Retina (tissue), 1 donor: Measurements from ENCODE around the gene TRAPPC14.
"Not testable (repeated sequence)": the region's sequence is repeated elsewhere in the genome, so short reads cannot be mapped to it uniquely, and the experiment has no call there.

Experiments
- DNase-seq: peaks from one replicate; pipeline ENCODE4 v3.0.0-alpha.2; 2016

TRAPPC14 gene, protein sequence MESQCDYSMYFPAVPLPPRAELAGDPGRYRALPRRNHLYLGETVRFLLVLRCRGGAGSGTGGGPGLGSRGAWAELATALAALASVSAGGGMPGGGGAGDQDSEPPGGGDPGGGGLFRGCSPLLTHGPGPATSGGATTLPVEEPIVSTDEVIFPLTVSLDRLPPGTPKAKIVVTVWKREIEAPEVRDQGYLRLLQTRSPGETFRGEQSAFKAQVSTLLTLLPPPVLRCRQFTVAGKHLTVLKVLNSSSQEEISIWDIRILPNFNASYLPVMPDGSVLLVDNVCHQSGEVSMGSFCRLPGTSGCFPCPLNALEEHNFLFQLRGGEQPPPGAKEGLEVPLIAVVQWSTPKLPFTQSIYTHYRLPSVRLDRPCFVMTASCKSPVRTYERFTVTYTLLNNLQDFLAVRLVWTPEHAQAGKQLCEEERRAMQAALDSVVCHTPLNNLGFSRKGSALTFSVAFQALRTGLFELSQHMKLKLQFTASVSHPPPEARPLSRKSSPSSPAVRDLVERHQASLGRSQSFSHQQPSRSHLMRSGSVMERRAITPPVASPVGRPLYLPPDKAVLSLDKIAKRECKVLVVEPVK

DNA sequence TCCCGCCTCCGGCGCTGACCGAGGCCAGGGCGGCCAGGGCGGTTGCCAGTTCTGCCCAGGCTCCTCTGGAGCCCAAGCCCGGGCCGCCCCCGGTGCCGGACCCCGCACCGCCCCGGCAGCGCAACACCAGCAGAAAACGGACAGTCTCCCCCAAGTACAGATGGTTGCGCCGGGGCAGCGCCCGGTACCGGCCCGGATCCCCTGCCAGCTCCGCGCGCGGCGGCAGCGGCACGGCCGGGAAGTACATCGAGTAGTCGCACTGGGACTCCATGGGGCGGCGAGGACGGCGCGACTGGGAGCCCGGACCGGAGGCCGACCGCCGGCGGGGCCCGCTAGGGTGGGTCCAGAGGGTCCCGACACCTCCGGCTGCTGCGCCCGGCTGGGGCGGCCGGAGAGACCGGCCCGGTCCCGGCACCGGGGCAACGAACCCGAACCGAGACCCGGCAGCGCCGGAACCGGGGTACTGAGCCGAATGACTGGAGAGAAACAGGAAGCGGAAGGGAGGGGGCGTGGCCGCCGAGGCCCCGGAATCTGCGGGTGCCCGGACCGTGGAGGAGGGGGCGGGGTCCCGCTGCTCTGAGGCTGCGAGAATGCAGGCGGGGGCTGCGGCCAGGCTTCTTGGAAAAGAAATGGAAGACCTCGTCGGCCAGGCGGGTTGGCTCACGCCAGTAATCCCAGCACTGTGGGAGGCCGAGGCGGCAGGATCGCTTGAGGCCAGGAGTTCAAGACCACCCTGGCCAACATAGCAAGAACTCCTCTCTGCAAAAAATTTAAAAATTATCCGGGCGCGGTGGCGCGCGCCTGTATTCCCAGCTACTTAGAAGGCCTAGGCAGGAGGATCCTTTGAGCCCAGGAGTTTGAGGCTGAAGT, at the start of gene TRAPPC14:
TSS of gene TRAPPC14 (minus strand) at position 495 of the 870 bp plus-strand sequence. CDS start at position 271, 224 bp downstream.
- DNase-seq: peak; percentile 94

DNA sequence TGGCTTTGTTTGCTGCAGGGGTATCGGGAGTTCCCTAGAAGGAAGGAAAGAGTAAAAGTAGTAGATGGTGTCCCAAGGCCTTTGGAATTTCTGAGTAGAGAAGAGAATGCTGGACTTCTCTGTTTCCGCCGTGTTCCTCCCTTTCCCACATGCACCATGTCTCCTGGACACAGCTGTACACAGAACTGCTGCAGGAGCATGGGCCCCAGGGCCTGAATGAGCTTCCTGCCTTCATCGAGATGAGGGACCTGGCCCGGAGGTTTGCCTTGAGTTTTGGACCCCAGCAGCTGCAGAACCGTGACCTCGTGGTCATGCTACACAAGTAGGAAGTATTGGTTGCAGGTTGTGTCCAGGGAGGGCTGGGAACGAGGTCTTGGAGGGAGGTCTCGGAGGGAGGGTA, 45.9 kb upstream of the TRAPPC14 start:
- no peak for DNase-seq

DNA sequence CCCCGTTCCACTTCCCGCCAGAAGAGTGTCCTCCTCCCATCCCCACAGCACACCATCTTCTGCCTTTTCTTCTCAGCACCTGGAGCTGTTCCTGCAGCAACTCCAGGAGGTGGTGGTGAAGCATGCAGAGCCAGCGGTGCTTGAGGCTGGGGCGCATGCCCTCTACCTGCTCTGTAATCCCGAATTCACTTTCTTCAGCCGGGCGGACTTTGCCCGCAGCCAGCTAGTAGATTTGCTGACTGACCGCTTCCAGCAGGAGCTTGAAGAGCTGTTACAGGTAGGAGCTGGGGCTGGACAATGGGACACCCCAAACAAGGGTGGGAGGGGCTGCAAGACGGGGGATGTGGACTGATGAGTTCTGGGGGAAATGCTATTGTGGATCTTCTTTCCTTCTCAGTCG, 42.2 kb upstream of the TRAPPC14 start:
- DNase-seq: no peak

DNA sequence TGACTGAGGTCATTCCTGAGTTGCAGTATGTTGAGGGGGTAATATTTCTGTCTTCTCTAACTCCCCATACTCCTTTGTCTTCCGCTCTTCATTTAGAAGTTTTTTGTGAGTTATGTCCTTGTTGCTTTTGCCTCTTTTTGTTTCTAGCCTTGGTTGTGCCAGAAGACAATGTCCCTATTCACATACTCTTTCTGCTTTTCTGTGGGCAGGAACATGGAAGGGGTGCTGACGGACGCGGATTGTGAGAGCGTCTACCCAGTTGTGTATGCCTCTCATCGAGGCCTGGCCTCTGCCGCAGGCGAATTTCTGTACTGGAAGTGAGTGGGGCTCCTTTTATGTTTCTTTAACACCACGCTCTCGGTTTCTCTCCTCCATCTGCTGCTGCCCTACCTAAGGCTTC, 39.7 kb upstream of the TRAPPC14 start:
- no peak for DNase-seq

DNA sequence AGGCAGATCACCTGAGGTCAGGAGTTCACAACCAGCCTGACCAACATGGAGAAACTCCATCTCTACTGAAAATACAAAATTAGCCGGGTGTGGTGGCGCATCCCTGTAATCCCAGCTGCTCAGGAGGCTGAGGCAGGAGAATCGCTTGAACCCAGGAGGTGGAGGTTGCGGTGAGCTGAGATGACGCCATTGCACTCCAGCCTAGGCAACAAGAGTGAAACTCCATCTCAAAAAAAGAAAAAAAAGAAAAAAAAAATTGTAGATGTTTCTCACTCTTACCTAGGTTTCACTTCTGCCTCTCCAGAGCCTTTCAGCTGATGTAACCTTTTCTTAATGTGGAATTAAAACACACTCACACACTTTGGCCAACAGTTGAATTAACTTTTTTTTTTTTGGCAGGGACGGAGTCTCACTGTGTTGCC, 37.4 kb upstream of the TRAPPC14 start:
- not testable (repeated sequence) for DNase-seq

DNA sequence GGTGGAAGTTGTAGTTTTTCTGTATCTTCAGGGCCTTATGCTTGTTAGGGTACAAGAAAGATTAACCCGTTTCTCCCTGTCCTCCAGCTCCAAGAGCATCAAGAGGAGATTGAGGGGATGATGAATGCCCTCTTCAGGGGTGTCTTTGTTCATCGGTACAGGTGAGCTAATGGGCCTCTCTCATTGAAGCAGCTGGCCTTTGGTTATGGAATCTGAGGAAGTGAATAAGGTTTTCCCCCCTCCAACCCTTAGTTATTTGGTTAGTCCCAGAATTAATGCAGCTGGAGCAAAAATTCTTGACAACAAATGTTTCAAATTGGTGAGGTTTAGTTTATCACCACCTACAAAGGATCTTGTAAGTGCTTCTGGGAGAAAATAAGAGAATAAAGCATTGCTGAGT, 36.7 kb upstream of the TRAPPC14 start:
- DNase-seq: no peak

DNA sequence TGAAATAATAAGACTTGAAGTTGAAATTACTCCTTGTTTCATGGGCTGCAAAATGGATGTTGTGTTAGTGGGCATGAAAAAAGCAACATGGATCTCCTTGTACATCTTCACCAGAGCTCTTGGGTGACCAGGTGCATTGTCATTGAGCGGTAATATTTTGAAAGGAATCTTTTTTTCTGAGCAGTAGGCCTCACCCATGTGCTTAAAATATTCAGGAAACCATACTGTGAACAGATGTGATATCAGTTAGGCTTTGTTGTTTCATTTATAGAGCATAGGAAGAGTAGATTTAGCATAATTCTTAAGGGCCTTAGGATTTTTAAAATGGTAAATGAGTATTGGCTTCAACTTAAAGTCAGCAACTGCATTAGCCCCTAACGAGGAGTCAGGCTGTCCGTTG, 34.4 kb upstream of the TRAPPC14 start:
- DNase-seq: no peak

DNA sequence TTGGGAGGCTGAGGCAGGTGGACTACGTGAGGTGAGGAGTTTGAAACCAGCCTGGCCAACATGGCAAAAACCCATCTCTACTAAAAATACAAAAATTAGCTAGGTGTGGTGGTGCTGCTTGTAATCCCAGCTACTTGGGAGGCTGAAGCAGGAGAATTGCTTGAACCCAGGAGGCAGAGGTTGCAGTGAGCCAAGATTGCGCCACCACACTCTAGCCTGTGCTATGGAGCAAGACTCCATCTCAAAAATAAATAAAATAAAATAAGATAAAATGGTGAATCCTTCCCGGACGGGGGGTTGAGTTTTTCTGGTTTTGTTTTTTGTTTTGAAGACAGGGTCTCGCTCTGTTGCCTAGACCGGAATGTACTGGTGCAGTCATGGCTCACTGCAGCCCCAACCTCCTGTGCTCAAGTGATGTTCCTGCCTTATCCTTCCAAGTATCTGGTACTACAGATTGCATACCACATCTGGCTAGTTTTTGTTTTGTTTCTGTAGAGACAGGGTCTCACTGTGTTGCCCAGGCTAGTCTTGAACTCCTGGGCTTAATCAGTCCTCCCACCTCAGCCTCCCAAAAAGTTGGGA, 33.8 kb upstream of the TRAPPC14 start:
- not testable (repeated sequence) for DNase-seq

DNA sequence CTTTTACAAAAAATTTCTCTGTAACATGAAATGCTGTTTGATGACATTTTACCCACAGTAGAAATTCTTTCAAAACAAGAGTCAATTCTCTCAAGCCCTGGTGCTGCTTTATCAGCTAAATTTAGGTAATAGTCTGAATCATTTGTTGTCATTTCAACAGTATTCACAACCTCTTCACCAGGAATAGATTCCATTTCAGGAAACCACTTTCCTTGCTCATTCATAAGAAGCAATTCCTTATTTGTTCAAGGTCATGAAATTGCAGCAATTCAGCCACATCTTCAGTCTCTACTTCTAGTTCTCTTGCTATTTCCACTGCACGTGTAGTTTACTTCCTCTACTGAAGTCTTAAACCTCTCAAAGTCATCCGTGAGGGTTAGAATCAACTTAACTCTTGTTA, 33.3 kb upstream of the TRAPPC14 start:
- no peak for DNase-seq

DNA sequence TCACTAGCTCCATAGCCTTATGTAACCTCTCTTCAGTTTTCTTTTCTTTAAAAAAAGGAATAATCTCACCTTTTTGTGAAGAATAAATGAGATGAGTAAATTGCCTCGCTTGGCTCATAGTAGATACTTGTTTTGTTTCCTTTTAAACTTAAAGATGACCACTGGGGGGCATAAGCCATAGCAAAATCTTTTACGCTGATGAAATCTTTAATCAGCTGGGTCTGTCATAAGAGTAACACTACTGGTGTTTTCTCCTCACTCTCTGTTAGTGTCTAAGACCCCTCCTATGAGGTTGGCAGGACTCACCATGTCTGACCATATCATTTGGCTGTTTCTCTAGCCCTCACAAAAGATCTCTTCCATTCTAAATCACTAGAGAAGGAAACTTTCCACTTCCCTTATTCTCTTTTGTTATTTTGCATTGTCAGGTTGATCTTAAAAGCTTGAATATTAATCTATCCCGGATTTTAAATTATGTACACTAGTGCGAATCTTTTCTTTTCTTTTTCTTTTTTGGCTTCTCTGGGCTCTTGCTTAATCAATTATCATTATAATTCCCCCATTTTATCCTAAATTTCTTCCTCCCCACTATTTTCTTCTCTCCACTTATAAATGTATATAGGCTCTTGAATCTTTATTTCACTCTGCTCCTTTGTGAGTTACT, 31.7 kb upstream of the TRAPPC14 start:
- DNase-seq: no peak

DNA sequence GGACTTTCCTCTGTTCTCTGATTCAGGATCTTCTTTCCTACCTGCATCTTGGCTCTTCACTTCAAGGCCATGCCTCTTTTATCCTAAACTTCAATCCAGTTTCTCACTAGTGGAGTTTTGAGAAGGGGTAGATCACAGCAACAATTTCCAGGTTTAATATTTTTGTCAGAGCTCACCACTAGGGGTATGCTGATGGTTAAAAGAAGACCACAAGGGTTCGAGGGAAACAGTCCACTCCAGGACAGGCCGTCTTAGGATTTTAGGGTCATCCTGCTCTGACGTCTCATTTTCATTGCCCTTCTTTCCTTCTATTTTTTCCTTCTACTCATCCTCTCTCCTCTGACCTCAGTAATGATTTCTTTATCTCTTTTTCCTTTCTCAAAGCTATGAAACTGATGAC, 30.5 kb upstream of the TRAPPC14 start:
- no peak for DNase-seq

DNA sequence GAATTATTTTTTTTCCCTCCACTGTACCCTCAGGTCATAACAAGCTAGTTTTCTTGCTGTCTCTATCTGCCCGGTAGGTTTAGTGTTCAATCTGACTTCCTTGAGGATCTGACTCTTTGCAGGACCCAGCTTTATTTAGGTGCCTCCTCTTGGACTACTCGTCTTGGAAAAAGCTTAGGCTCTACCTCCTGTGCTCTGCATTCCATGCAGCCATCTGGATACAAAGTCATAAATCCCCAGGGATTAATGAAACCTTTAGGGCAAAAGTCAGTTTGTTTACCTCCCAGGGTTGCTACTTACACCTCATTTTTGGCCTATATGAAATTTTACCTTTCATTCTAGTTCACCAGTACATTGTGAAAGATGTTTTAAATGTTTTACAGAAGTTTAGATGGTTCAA, 27.2 kb upstream of the TRAPPC14 start:
- no peak for DNase-seq

DNA sequence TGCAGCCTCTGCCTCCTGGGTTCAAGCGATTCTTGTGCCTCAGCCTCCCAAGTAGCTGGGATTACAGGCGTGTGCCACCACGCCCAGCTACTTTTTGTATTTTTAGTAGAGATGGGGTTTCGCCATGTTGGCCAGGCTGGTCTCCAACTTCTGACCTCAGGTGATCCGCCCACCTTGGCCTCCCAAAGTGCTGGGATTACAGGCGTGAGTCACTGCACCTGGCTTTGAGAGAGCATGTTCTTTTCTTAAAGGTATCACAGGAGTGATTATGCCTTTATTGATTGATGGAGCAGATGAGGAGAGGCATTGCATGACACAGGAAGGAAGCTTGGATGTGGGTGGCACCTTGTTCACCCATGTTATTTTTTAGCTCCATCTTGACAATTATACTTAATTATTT, 24.6 kb upstream of the TRAPPC14 start:
- not testable (repeated sequence) for DNase-seq

DNA sequence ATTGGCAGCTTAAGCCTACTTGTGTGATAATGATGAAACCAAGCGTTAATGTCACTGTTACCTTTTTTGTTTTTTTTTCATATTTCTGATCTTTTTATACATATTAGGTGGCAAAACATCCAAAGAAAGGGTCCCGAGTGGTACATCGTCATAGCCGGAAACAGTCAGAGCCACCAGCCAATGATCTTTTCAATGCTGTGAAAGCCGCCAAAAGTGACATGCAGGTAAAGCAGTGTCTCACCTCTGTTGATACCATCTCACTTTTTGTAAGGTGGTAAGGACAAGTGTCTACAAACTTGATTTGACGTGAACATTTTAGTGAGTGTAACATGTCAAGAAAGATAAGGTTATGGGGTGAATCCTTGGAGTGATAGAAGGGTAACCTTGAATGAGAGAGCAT, 24.1 kb upstream of the TRAPPC14 start:
- DNase-seq: not testable (repeated sequence)

DNA sequence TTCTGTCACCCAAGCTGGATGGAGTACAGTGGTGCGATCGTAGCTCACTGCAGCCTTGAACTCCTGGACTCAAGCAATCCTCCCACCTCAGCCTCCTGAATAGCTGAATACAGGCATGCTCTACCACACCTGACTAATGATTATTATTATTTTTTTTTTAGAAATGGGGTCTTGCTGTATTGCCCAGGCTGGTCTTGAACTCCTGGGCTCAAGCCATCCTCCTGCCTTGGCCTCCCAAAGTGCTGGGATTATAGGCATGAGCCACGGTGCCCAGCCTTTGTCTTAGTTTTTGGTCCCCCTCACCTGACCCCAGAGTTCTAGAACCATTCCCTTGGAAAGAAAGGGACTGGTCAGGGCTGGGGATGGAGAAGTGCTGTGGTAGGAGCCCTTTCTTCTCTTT, 21.6 kb upstream of the TRAPPC14 start:
- not testable (repeated sequence) for DNase-seq

DNA sequence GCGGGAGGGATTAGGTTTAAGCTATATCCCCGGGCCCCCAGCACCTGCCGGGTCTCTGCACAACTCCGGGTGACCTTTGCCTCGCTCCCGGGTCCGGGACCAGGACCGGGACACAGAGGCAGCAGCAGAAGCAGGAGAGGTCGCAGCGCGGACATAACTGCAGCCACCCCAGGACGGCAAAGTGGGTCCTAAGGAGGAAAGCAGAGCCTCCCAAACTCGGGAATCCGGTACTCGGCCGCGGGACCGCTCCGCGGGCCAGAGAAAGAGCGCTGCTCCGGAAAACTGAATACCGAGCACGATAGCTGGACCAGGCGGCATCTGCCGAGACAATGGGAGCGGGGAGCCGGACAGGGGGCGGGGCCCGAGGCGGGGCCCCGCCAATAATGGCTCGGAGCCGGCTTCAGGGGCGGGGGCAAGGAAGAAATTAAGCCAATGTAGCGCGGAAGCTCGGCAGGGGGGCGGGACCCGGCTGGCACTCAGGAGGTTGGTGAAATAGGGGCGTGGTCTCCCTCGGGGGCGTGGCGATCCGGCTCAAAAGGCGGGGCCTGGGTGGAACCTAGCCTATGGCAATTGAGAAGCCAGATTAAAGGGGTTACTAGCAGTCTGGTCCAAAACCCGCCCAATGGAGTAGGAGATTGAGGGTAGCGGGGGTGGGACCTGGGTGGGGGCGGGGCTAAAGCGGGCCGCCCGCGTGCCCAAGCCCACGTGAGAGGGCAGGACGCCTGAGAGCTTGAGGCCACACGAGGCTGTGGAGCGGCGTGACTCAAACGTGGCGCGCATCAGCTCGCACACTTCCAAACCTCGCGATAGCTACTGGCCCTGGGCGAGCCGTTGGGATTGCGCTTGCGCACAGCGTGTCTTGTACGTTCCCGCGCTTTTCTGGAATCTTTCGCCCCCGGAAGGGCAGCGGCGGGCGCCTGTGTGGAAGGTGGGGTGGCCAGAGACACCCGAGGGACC, 18.8 kb upstream of the TRAPPC14 start, which contains the start of the genes GPC2 and STAG3:
TSS of gene GPC2 (minus strand) at position 337 of the 957 bp plus-strand sequence. CDS start at position 155, 182 bp downstream.
TSS of gene STAG3 (plus strand) at position 874 of the 957 bp plus-strand sequence. CDS start 2,639 bp downstream, outside the sequence.
- DNase-seq: peak; percentile 96

DNA sequence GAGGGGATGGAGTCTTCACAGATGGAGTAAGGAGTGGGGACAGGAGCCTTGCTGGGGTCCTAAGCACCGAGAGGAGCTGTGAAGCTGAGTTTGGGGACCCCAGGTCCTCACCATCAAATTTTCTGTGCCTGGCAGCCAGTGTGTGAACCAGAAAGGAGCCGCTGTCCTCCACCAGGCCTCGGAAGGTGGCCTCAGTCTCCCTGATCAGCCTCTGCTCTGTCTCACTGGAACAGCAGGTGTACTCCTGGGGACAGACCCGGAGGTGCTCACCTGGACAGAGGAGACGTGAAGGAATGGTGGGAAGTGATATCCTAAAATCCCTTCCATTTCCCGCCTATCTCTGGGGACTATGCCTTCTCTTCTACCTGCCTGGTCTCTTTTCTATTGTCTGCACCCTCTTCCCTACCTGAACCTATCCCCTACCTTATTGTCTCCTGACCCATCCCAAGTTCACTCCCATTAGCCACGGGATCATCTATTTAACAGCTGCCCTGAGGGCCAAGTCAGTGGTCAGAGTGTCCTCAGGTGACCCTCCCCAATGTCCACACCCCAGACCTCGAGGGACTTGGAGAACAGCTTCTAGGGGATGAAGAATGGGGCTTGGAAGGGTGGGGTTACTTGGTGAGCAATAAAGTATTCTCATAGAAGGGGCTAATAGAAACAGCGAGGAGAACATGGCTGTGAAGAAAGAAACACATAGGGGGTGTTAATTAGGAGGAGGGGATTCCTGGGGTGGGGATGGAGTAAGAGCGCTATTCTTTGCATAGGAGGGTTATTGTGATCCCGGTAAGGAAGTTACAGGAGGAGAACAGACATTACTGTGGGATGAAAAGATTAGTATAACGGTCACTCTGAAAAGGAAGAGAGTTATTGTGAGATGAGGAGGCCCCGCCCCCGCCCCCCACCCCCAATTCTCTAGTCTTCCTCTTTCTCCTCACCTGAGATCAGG, 17.8 kb upstream of the TRAPPC14 start:
- no peak for DNase-seq

DNA sequence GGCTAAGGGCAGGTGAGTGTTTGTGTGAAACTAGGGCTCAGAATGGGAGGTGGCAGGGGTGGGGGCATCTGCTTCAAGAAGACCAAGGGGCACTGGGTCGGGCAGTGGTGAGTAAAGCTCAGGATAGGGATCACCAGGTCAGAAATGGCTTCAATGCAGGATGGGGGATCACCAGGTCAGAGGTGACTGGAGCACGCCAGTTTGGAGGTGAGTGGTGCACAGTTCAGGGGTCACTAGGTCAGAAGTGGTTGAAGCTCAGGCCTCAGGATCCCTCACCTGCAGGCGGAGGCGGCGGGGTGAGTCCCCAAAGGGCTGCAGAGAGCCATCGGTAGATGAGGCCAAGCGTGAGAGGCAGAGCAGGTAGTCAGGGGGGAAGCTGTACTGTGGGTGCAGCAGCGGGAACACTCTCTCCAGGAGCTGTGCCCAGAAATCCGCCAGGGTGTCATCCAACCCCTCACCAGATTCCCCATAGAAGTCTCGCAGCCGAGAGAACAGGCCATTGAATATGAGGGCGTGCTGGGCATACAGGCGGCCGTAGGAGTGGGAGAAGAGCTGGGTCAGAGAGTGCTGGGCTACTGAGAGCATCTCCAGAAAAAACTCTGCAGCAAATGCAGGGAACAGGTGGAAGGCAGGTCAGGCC, 16.9 kb upstream of the TRAPPC14 start:
- DNase-seq: no peak

DNA sequence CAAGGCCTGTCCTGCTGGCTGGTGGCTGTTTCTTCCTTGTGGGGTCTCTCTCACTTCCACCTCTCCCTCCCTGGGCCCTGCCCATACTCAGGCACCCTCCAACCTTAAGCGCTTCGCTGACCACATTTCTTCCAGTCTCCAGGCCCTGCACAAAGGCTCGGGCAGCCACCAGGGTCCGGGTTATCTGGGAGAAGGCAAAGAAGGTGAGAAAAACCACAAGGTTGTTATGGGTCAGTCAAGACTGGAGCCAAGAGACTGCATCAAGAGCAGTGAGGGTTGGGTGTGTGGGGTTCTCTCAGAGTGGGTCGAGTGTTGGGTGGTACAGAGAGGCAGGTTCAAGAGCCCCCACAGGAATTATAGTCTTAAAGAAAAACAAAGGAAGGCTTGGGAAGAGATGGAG, 16.1 kb upstream of the TRAPPC14 start:
- no peak for DNase-seq
